SK-N-SH (cell line): ENCODE measurements around the gene AGO3. TPM values are rescaled to one million over a fixed set of nuclear protein-coding genes. Genes with fewer than 3 reads are reported as not detected.

ENCODE experiments used
- CTCF ChIA-PET: fragments of 300-600, 350-600 bp; formaldehyde crosslinking; extraction: SDS; loops from one replicate; lab custom pipeline; 2021; lab: Yijun Ruan, JAX
- POLR2A ChIA-PET: fragments of 350-600 bp; sonication (Branson Sonifier 250); formaldehyde crosslinking; extraction: SDS; loops from one replicate; lab custom pipeline; 2020; ENCODE audit warnings: antibody characterized with exemption, inconsistent platforms; lab: Yijun Ruan, JAX
- DNase-seq: peaks from one replicate; pipeline ENCODE4 v3.0.0; 2012
- H2AFZ ChIP-seq: fragments of 200-600 bp; sonication (generic); 2 replicates; pipeline ENCODE4 v1.8.1; 2016; ENCODE audit warnings: antibody characterized with exemption, mild to moderate bottlenecking, low read depth
- H3F3A ChIP-seq: fragments of 200-600 bp; sonication (generic); replicated peaks from 2 replicates; pipeline ENCODE3; 2016; ENCODE audit warnings: antibody characterized with exemption, mild to moderate bottlenecking; ENCODE audit not compliant: insufficient read depth
- H3K27ac ChIP-seq, 2 experiments: fragments of 200-500 bp in 1 of 2; fragments of 200-600 bp in 1 of 2; sonication (Bioruptor generic) in 1 of 2; sonication (generic), shearing (Covaris generic) in 1 of 2; 2 replicates each; pipeline versions ENCODE4 v1.5.1 to v1.6.1; 2014 to 2016; ENCODE audit warnings: low read depth in 2 of 2, inconsistent platforms in 1 of 2, low read length in 1 of 2, mild to moderate bottlenecking in 1 of 2, mixed read lengths in 1 of 2
- H3K27me3 ChIP-seq: fragments of 200-600 bp; sonication (generic), shearing (Covaris generic); 2 replicates; pipeline ENCODE4 v1.6.1; 2016; ENCODE audit warnings: mixed run types; ENCODE audit not compliant: insufficient read depth
- H3K36me3 ChIP-seq, 2 experiments: fragments of 200-500 bp in 1 of 2; fragments of 200-600 bp in 1 of 2; sonication (Bioruptor generic) in 1 of 2; sonication (generic) in 1 of 2; replicated peaks in 1 of 2; 2 replicates each; pipeline versions ENCODE3 to v1.5.1; 2014 to 2016; ENCODE audit warnings: low read length in 1 of 2, mild to moderate bottlenecking in 1 of 2; ENCODE audit not compliant: insufficient read depth in 2 of 2, control insufficient read depth in 1 of 2
- H3K4me1 ChIP-seq, 2 experiments: fragments of 200-500 bp in 1 of 2; fragments of 200-600 bp in 1 of 2; sonication (Bioruptor generic) in 1 of 2; sonication (generic), shearing (Covaris generic) in 1 of 2; 2 replicates each; pipeline versions ENCODE4 v1.5.1 to v1.6.1; 2014 to 2016; ENCODE audit warnings: low read depth in 1 of 2, low read length in 1 of 2, mixed run types in 1 of 2; ENCODE audit not compliant: insufficient read depth in 2 of 2, control insufficient read depth in 1 of 2
- H3K4me2 ChIP-seq: fragments of 200-600 bp; sonication (generic), shearing (Covaris generic); 2 replicates; pipeline ENCODE4 v1.6.1; 2017; ENCODE audit warnings: mixed run types
- H3K4me3 ChIP-seq, 2 experiments: fragments of 200-500 bp in 1 of 2; fragments of 200-600 bp in 1 of 2; sonication (Bioruptor generic) in 1 of 2; sonication (generic), shearing (Covaris generic) in 1 of 2; 2 replicates each; pipeline versions ENCODE4 v1.5.1 to v1.8.1; 2014 to 2016; ENCODE audit warnings: low read depth in 2 of 2, inconsistent platforms in 1 of 2, low read length in 1 of 2, mild to moderate bottlenecking in 1 of 2, mixed read lengths in 1 of 2, moderate library complexity in 1 of 2
- H3K79me2 ChIP-seq: fragments of 200-600 bp; sonication (generic); 2 replicates; pipeline ENCODE4 v1.8.1; 2017; ENCODE audit warnings: mild to moderate bottlenecking; ENCODE audit not compliant: insufficient read depth
- H3K9ac ChIP-seq: fragments of 200-600 bp; sonication (generic); 2 replicates; pipeline ENCODE4 v1.6.1; 2017; ENCODE audit warnings: mixed run types
- H3K9me2 ChIP-seq: fragments of 200-600 bp; sonication (generic); 2 replicates; pipeline ENCODE4 v1.6.1; 2017; ENCODE audit warnings: mixed run types
- H3K9me3 ChIP-seq: fragments of 200-600 bp; sonication (generic); 2 replicates; pipeline ENCODE4 v1.6.1; 2017; ENCODE audit warnings: mixed run types, mild to moderate bottlenecking, moderate library complexity
- H4K20me1 ChIP-seq: fragments of 200-600 bp; sonication (generic); 2 replicates; pipeline ENCODE4 v1.6.1; 2017; ENCODE audit warnings: mild to moderate bottlenecking, mixed run types; ENCODE audit not compliant: insufficient read depth
- ELF1 ChIP-seq: IDR thresholded peaks from 2 replicates; pipeline ENCODE4 v1.4.0; 2012
- EP300 ChIP-seq, 2 experiments: IDR thresholded peaks; 2 replicates each; pipeline versions ENCODE4 v1.4.0 to v1.6.1; 2012; ENCODE audit warnings: borderline replicate concordance in 1 of 2, low read depth in 1 of 2, low read length in 1 of 2
- FOXJ3 ChIP-seq: sonication (generic); formaldehyde crosslinking; IDR thresholded peaks from 2 replicates; pipeline ENCODE4 v1.5.1; 2020; ENCODE audit warnings: mild to moderate bottlenecking, missing genetic modification reagents
- FOXM1 ChIP-seq: IDR thresholded peaks from 2 replicates; pipeline ENCODE4 v1.4.0; 2012; ENCODE audit warnings: low read depth, mild to moderate bottlenecking
- GABPA ChIP-seq: IDR thresholded peaks from 2 replicates; pipeline ENCODE4 v1.4.0; 2012; ENCODE audit warnings: low read depth, mild to moderate bottlenecking
- IRF3 ChIP-seq: fragments of 150-350 bp; IDR thresholded peaks from 2 replicates; pipeline ENCODE4 v1.6.1; 2016; ENCODE audit warnings: mild to moderate bottlenecking, low read depth, low read length
- MEF2A ChIP-seq: IDR thresholded peaks from 2 replicates; pipeline ENCODE4 v1.4.0; 2012; ENCODE audit warnings: low read depth, borderline replicate concordance
- MXI1 ChIP-seq: IDR thresholded peaks from 2 replicates; pipeline ENCODE4 v1.6.1; 2012; ENCODE audit warnings: mild to moderate bottlenecking, low read depth, low read length, improper control_type of control experiment
- NFIC ChIP-seq: IDR thresholded peaks from 2 replicates; pipeline ENCODE4 v1.4.0; 2012; ENCODE audit warnings: borderline replicate concordance
- RAD21 ChIP-seq: IDR thresholded peaks from 2 replicates; pipeline ENCODE4 v1.6.1; 2012; ENCODE audit warnings: mild to moderate bottlenecking, low read length
- RCOR1 ChIP-seq: fragments of 150-350 bp; IDR thresholded peaks from 2 replicates; pipeline ENCODE4 v1.6.1; 2017; ENCODE audit warnings: antibody characterized with exemption, low read length
- RXRA ChIP-seq: IDR thresholded peaks from 2 replicates; pipeline ENCODE4 v1.4.0; 2012; ENCODE audit warnings: low read depth, mild to moderate bottlenecking, borderline replicate concordance
- SIN3A ChIP-seq: IDR thresholded peaks from 2 replicates; pipeline ENCODE4 v1.6.1; 2012; ENCODE audit warnings: low read depth, mild to moderate bottlenecking, low read length, moderate library complexity, borderline replicate concordance
- SMC3 ChIP-seq: IDR thresholded peaks from 2 replicates; pipeline ENCODE4 v1.6.1; 2012; ENCODE audit warnings: low read depth, low read length, improper control_type of control experiment
- TAF1 ChIP-seq: IDR thresholded peaks from 2 replicates; pipeline ENCODE4 v1.6.1; 2012; ENCODE audit warnings: low read depth, mild to moderate bottlenecking, low read length, moderate library complexity, borderline replicate concordance
- TCF12 ChIP-seq: IDR thresholded peaks from 2 replicates; pipeline ENCODE4 v1.4.0; 2012
- USF1 ChIP-seq: IDR thresholded peaks from 2 replicates; pipeline ENCODE4 v1.4.0; 2012; ENCODE audit warnings: low read depth, borderline replicate concordance
- USF2 ChIP-seq: fragments of 150-350 bp; IDR thresholded peaks from 2 replicates; pipeline ENCODE4 v1.6.1; 2017; ENCODE audit warnings: antibody characterized with exemption, low read length, low read depth, borderline replicate concordance
- polyA plus RNA-seq, 3 experiments: library from polyadenylated mRNA; depleted of rRNA; stranded (reverse); fragments of >200 nt; gene quantifications; 2 replicates each; pipeline ENCODE4 v1.2.3, GENCODE V29; 2012
- TF ChIP-seq, protein P1 (sequence below): fragments of 200-600 bp; sonication (generic); IDR thresholded peaks from 2 replicates; pipeline ENCODE4 v1.6.1; 2017; ENCODE audit warnings: antibody characterized with exemption, mild to moderate bottlenecking, moderate library complexity

AGO3 gene
- polyA plus RNA-seq, 1 of the 3 experiments (the other 2 are of a cell fraction): 6.7 TPM

DNA sequence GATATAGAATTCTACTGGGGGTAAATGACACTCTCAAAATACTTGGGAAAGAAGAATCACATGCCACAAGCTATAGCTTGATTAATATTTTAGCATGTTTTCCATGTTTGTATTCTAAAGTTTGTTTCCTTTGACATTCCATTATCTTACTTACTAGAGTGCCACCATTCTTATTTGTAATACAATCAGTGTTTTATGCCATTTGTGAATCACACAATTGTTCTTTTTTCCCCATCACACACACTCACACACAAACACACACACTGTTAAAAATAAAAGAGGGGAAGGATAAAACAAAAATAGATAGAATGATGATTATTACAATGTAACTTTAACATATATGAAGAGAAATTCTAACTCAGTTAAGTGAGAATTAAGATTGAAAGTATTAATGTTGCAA lies 137.0 kb downstream of the AGO3 start:
- Histone ChIP-seq H3K4me3 (no peak overlapping the region), H3K4me2 (no peak overlapping the region), H3F3A (peaks cover 11% of the 10 kb centered on the region), H3K36me3 (peaks cover 3 to 7% of the 10 kb centered on the region in 2 experiments), H3K9me2 (no peaks in the 10 kb centered on the region), H3K4me1 (no peaks in the 10 kb centered on the region), H4K20me1 (no peaks in the 10 kb centered on the region), H3K27me3 (no peaks in the 10 kb centered on the region), H3K9me3 (no peaks in the 10 kb centered on the region), H3K9ac (no peak overlapping the region), H2AFZ (no peak overlapping the region), H3K79me2 (no peaks in the 10 kb centered on the region), H3K27ac (no peak overlapping the region)
- ChIA-PET CTCF (interaction anchor here (1.2 kb wide), 1 partner anchor 10 kb away, joined by 3 read pairs; no protein-coding TSS in a partner anchor), POLR2A (no interaction called here)
- TF ChIP-seq ELF1 (no peak), TAF1 (no peak), RAD21 (no peak), NFIC (no peak), MXI1 (no peak), FOXJ3 (CRISPR knock-in tag) (no peak), EP300 (IDR thresholded peaks at IDR 0.05; ENCODE audit: borderline replicate concordance in 1 of 2, low read depth in 1 of 2, low read length in 1 of 2) (no peak), SIN3A (no peak), GABPA (no peak), USF2 (no peak), RXRA (no peak), MEF2A (no peak), IRF3 (no peak), FOXM1 (no peak), SMC3 (no peak), RCOR1 (no peak), TCF12 (no peak), USF1 (no peak)
- TF ChIP-seq, protein P1, sequence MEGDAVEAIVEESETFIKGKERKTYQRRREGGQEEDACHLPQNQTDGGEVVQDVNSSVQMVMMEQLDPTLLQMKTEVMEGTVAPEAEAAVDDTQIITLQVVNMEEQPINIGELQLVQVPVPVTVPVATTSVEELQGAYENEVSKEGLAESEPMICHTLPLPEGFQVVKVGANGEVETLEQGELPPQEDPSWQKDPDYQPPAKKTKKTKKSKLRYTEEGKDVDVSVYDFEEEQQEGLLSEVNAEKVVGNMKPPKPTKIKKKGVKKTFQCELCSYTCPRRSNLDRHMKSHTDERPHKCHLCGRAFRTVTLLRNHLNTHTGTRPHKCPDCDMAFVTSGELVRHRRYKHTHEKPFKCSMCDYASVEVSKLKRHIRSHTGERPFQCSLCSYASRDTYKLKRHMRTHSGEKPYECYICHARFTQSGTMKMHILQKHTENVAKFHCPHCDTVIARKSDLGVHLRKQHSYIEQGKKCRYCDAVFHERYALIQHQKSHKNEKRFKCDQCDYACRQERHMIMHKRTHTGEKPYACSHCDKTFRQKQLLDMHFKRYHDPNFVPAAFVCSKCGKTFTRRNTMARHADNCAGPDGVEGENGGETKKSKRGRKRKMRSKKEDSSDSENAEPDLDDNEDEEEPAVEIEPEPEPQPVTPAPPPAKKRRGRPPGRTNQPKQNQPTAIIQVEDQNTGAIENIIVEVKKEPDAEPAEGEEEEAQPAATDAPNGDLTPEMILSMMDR: no peak
- DNase-seq: no peak
